ENCODE measurements around the gene MS4A14.

MS4A14 gene

DNA sequence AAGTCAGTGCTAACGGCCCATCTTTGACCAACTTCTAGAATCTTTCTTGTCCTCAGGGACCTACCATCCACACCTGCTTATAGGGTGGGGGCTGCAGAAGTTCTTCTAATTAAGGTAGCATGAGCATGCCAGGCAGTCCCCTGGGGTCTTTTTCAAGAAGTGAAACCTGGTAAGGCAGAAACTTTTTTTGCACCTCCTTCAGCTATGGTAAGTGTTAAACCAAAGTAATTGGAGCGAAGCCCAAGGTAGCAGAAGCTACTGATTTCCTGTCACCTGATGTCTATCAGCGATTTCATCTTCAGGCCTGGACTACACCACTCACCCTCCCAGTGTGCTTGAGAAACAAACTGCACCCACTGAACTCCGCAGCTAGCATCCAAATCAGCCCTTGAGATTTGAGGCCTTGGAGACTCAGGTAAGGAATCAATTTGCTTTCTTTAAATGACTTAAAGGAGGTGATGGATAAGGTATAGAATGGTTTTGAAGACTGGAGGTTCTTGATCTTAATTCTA, 59.3 kb downstream of the MS4A14 start, which contains the start of gene MS4A1:
TSS of gene MS4A1 (plus strand) at position 317 of the 512 bp plus-strand sequence. CDS start 6,528 bp downstream, outside the sequence.
- in situ Hi-C loops (cut with HindIII; ENCODE audit: low pct_ligation_motif_present, low pct_unique_long_range_greater_than_20kb, low sequenced_read_pairs) = no loop called here
- DNase-seq = no peak

DNA sequence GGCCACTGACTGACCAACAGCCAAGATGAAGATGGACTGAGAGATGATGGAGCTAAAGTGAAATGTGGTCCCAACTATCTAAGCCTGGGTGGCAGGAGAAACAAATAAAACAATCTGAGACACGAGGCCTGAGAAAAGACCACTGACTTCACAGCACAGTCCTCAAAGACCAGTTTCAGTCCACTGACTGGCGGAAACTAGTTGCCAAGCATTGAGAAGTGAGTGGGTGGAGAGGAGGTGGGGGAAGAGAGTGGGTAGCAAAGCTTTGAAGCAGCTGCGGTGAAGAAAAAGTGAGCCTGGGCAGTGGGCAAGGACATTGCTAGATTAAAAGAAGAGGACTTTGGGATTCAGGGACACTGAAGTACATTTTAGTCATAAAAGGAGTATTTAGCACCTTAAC, 61.3 kb downstream of the MS4A14 start:
- in situ Hi-C loops (cut with HindIII; ENCODE audit: low pct_ligation_motif_present, low pct_unique_long_range_greater_than_20kb, low sequenced_read_pairs) = no loop called here
- DNase-seq = no peak

DNA sequence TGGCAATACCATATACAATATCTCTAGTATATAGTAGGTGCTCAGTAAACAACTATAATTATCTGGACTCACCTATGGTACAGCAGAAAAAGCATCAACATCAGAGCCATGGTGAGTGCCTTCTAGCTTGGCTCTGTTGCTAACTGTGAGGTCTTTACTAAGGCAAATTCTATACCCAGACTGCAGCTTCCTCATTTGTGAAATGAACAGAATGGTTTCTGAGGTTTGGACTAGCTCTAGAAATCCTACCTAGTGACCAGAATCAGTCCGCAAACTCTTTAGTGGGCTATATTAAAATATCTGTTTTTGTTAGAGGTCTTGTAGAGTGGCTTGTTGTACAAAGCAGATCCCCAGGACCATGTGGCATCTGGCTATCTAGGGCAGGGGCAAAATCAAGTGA, 63.1 kb downstream of the MS4A14 start:
- DNase-seq = no peak
- in situ Hi-C loops (cut with HindIII; ENCODE audit: low pct_ligation_motif_present, low pct_unique_long_range_greater_than_20kb, low sequenced_read_pairs) = no loop called here
